Mucosa of descending colon (tissue), 3 donors: ENCODE measurements around the gene FAM180A. TPM values are rescaled to one million over a fixed set of nuclear protein-coding genes. Genes with fewer than 3 reads are reported as not detected.
"Not testable (repeated sequence)": the region's sequence is repeated elsewhere in the genome, so short reads cannot be mapped to it uniquely, and the experiment has no call there.

Experiments
- ATAC-seq: fragments of 200-7000 bp; cut with Tn5 transposase; one replicate; pipeline ENCODE4 v1.9.1; 2020; ENCODE audit warnings: mild to moderate bottlenecking, moderate library complexity
- DNase-seq, 3 donors: peaks; one replicate each; pipeline ENCODE4 v3.0.0-alpha.2; 2020
- H3K36me3 ChIP-seq: fragments of 200-600 bp; one replicate; pipeline ENCODE4 v1.8.0; 2021; ENCODE audit warnings: low read depth, mild to moderate bottlenecking
- H3K4me1 ChIP-seq: fragments of 200-600 bp; one replicate; pipeline ENCODE4 v1.8.0; 2021; ENCODE audit warnings: low read depth, mild to moderate bottlenecking
- H3K4me3 ChIP-seq: fragments of 200-600 bp; one replicate; pipeline ENCODE4 v1.8.0; 2021; ENCODE audit warnings: mild to moderate bottlenecking
- H3K9me3 ChIP-seq: fragments of 200-600 bp; one replicate; pipeline ENCODE4 v1.8.0; 2021; ENCODE audit warnings: mild to moderate bottlenecking
- intact Hi-C, 2 donors: fragments of 100-400 bp; cut with DNase I in 1 of 2; cut with micrococcal nuclease in 1 of 2; formaldehyde crosslinking; loops; one replicate each; pipeline versions ENCODE4 v1.11.0 to v1.11.1; 2022; cut with DNase I, micrococcal nuclease
- total RNA-seq, 3 donors: library from RNA; stranded (reverse); fragmentation: NEBNext Ultra II Directional in 2 of 3; extraction: Animal tissue kit (Norgen Biotek cat#: 25700) in 2 of 3; gene quantifications; one replicate each; pipeline versions ENCODE4 v1.2.1 to v1.2.4, GENCODE V29; 2021 to 2023
- TF ChIP-seq, protein P1 (sequence below): fragments of 200-600 bp; IDR thresholded peaks from one replicate; pipeline ENCODE4 v1.8.0; 2022; ENCODE audit warnings: antibody characterized with exemption, mild to moderate bottlenecking
- donor health status: DM: no; HTN: no; CAD: no; lungs with moderate emphysema.
- donor health status: DM: no; HTN: no; CAD: no.
- donor health status: DM: no; HTN: yes; CAD: no.

Gene FAM180A
- total RNA-seq, 3 donors from 2014 or later = 0.26 to 3.5 (median 1.3) TPM

DNA sequence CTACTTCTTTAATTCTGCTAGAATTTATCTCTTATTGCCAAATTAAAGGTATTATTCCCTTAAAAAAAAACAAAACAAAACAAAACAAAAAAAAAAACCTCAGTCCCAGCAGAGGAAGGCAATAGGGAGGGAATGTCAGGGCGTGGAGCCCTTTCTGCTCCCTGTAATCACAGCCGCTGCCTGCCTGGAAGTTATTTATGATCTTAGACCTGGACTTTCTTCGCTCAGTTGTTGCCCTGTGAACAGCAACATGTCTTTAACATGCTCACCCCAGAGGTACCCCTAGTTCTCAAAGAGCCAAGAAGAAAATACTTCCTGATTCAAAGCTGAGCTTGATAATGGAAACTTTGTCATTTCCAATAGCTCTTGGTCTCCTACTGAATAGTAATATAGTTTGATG lies 7.7 kb downstream of the FAM180A start:
- DNase-seq = no peak
- TF ChIP-seq, protein P1, sequence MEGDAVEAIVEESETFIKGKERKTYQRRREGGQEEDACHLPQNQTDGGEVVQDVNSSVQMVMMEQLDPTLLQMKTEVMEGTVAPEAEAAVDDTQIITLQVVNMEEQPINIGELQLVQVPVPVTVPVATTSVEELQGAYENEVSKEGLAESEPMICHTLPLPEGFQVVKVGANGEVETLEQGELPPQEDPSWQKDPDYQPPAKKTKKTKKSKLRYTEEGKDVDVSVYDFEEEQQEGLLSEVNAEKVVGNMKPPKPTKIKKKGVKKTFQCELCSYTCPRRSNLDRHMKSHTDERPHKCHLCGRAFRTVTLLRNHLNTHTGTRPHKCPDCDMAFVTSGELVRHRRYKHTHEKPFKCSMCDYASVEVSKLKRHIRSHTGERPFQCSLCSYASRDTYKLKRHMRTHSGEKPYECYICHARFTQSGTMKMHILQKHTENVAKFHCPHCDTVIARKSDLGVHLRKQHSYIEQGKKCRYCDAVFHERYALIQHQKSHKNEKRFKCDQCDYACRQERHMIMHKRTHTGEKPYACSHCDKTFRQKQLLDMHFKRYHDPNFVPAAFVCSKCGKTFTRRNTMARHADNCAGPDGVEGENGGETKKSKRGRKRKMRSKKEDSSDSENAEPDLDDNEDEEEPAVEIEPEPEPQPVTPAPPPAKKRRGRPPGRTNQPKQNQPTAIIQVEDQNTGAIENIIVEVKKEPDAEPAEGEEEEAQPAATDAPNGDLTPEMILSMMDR = no peak
- intact Hi-C loops = no loop called here
- Histone ChIP-seq H3K9me3 (no peaks in the 10 kb centered on the region), H3K4me1 (no peaks in the 10 kb centered on the region), H3K4me3 (no peak overlapping the region), H3K36me3 (no peaks in the 10 kb centered on the region)
- peak; percentile 50 for ATAC-seq

DNA sequence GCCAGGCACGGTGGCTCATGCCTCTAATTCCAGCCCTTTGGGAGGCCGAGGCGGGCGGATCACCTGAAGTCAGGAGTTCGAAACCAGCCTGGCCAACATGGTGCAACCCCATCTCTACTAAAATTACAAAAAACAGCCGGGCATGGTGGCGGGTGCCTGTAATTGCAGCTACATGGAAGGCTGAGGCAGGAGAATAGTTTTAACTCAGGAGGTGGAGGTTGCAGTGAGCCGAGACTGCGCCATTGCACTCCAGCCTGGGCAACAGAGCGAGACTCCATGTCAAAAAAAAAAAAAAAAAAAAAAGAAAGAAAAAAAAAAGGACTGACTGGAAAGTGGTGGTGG lies 11.3 kb downstream of the FAM180A start:
- H3K4me1 ChIP-seq, H3K36me3 ChIP-seq, intact Hi-C loops, ATAC-seq, H3K9me3 ChIP-seq, H3K4me3 ChIP-seq, DNase-seq: not testable (repeated sequence)

DNA sequence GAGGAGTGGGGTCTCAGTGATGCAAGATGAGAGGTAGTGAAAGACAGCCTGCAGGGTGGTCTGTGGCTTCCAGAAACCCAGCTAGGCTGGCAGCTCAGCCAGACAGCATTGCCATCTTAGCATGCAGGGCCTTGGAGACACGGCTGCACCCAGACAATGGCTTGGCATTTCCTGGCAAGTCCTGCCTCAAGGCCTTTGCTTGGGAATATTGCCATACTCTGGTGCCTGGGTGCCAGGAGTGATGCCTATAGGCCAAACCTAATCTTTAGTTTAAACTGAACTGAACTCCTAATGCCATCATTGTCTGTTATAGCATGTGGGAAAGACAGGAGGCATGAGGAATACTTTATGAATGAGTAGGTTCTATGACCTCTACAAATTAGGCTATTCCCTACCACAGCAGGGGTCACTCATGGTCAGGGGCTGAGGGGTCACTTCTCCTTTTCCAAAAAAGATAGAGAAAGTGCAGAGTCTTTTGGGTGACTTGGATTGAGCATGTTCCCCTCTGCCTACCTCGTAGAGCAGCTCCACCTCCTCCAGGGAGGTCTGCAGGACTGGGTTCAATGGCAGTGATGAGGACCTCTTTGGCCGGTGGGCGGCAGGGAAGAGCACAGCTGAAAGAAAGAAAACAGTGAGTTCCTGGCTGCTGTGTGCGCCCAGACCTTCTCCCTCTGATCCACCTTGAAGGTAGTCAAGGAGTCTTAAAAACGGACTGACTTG lies 11.9 kb downstream of the FAM180A start:
- intact Hi-C loops = no loop called here

DNA sequence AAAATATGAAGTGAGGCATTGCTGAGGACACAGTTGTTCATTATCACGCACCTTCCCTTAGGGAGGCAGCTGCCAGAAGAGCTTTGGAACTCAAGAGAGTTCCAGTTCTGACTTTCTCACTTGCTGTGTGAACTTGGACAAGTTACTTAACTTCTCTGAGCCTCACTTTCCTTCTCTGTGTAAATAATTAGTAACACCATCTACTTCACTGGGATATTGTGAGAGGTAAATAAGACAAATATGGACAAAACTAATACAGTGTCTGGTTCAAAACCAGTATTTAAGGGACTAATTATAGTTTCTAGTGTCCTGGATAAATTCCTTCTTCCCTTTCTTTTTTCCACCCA lies 14.3 kb downstream of the FAM180A start:
- TF ChIP-seq, protein P1 = no peak
- H3K4me1 ChIP-seq = no peaks in the 10 kb centered on the region
- DNase-seq (no peak), ATAC-seq (no peak)
- no peaks in the 10 kb centered on the region for H3K36me3 ChIP-seq
- no peak overlapping the region for H3K4me3 ChIP-seq
- H3K9me3 ChIP-seq = no peaks in the 10 kb centered on the region
- intact Hi-C loops = no loop called here

More for the DNA sequence above, 11.9 kb downstream of the FAM180A start:
- Histone ChIP-seq H3K4me3 (no peak overlapping the region), H3K4me1 (no peaks in the 10 kb centered on the region), H3K9me3 (no peaks in the 10 kb centered on the region), H3K36me3 (no peaks in the 10 kb centered on the region)
- DNase-seq = no peak
- TF ChIP-seq, protein P1 = no peak
- no peak for ATAC-seq

DNA sequence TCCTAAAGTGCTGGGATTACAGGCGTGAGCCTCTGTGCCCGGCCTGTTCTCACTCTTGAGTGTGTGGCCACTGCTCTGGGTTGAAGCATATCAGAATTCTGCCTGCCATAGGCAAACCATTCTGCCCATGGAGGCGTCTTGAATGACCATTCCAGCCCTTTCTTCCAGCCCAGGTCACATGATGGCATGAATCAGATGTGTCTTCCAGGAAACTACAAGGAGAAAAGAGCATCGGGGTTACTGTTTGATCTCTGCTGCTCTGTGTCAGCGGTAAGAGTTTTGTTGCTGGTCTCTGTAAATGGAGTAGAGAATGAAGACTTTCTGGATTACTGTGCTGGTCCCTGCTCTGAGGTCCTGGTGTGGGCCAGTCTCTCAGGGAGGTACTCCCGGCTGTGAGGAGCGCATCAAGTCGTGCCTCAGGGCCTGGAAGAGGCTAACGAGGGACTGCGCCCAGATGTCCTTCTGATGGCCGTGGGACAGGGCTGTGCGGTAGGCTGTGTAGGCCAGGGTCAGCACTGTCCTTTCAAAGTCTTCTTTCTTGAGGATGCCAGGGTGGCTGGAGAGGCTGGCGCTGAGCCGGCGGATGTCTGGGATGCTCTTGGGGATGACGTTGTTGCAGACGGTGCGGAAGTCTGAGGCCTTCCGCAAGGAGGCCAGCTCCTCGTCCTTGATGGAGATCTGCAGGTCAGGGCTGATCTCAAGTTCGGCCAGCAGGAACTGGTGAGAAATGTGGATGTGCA lies 14.8 kb downstream of the FAM180A start:
- Histone ChIP-seq H3K9me3 (no peaks in the 10 kb centered on the region), H3K4me1 (no peaks in the 10 kb centered on the region), H3K36me3 (no peaks in the 10 kb centered on the region), H3K4me3 (no peak overlapping the region)
- intact Hi-C loops = no loop called here
- TF ChIP-seq, protein P1 = no peak
- DNase-seq (no peak), ATAC-seq (no peak)

DNA sequence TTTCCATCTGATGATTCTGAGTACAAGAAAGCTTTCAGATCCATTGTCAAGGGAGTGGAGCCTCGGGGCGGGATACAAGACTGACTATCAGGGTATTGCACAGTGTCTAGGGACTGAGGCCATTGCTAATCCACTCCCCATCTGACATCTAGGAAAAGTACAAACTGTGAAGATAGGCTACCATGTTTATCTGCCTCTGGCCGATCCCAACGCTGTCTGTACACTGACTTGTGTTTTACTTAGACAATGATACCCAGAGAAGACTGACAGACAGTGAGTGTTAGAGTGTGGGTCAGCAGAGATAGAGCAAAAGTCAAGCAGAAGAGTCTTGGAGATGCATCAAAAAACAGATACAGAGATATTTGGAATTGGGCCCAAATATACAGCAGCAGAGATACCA lies 17.5 kb downstream of the FAM180A start:
- ATAC-seq (no peak), DNase-seq (no peak)
- no peaks in the 10 kb centered on the region for H3K4me1 ChIP-seq
- H3K9me3 ChIP-seq = no peaks in the 10 kb centered on the region
- H3K4me3 ChIP-seq = no peak overlapping the region
- TF ChIP-seq, protein P1 = no peak
- intact Hi-C loops = no loop called here
- no peaks in the 10 kb centered on the region for H3K36me3 ChIP-seq
